HL-60 (cell line): Measurements from ENCODE around the gene ZNF181.
"Not testable (repeated sequence)": the region's sequence is repeated elsewhere in the genome, so short reads cannot be mapped to it uniquely, and the experiment has no call there.

Experiments used
- CTCF ChIP-seq: IDR thresholded peaks from one replicate; pipeline ENCODE4 v1.5.1; 2011; ENCODE audit warnings: low read length, control low read depth, inconsistent platforms; ENCODE audit not compliant: insufficient read depth
- TF ChIP-seq, protein P1 (sequence below): IDR thresholded peaks from 2 replicates; pipeline ENCODE4 v1.6.1; 2012; ENCODE audit warnings: low read depth; ENCODE audit not compliant: insufficient replicate concordance

GRCh38 chr19:34685266-34685665, 48.8 kb upstream of the ZNF181 start:
- TF ChIP-seq, protein P1, sequence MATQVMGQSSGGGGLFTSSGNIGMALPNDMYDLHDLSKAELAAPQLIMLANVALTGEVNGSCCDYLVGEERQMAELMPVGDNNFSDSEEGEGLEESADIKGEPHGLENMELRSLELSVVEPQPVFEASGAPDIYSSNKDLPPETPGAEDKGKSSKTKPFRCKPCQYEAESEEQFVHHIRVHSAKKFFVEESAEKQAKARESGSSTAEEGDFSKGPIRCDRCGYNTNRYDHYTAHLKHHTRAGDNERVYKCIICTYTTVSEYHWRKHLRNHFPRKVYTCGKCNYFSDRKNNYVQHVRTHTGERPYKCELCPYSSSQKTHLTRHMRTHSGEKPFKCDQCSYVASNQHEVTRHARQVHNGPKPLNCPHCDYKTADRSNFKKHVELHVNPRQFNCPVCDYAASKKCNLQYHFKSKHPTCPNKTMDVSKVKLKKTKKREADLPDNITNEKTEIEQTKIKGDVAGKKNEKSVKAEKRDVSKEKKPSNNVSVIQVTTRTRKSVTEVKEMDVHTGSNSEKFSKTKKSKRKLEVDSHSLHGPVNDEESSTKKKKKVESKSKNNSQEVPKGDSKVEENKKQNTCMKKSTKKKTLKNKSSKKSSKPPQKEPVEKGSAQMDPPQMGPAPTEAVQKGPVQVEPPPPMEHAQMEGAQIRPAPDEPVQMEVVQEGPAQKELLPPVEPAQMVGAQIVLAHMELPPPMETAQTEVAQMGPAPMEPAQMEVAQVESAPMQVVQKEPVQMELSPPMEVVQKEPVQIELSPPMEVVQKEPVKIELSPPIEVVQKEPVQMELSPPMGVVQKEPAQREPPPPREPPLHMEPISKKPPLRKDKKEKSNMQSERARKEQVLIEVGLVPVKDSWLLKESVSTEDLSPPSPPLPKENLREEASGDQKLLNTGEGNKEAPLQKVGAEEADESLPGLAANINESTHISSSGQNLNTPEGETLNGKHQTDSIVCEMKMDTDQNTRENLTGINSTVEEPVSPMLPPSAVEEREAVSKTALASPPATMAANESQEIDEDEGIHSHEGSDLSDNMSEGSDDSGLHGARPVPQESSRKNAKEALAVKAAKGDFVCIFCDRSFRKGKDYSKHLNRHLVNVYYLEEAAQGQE: not testable (repeated sequence)
- TF ChIP-seq CTCF: not testable (repeated sequence)
